H1 (cell line): Measurements from ENCODE around the gene RNF144A. TPM values are rescaled to one million over a fixed set of nuclear protein-coding genes. Genes with fewer than 3 reads are reported as not detected.

Experiments
- CTCF ChIA-PET: fragments of 300-600 bp; sonication (Branson Sonifier 250); formaldehyde crosslinking; loops from one replicate; lab custom pipeline; 2021; ENCODE audit not compliant: partially characterized antibody; lab: Charles Lee
- POLR2A ChIA-PET: fragments of 300-600 bp; sonication (Branson Sonifier 250); formaldehyde crosslinking; loops from one replicate; lab custom pipeline; 2021; ENCODE audit warnings: inconsistent platforms; ENCODE audit not compliant: partially characterized antibody; lab: Charles Lee
- DNase-seq, 2 experiments: peaks; one replicate each; pipeline versions ENCODE4 v3.0.0 to v3.0.0-alpha.2; 2010 to 2022; ENCODE audit warnings: low spot score in 2 of 2, low read depth in 1 of 2, mixed read lengths in 1 of 2
- FAIRE-seq: peaks from 2 replicates; lab custom pipeline; 2011; peaks lifted over from hg19 to GRCh38; lab: Jason Lieb, UNC
- H2AFZ ChIP-seq: 2 replicates; pipeline ENCODE4 v1.8.1; 2012; ENCODE audit warnings: low read length, inconsistent platforms
- H2AK5ac ChIP-seq: 2 replicates; pipeline ENCODE4 v1.6.1; 2013; ENCODE audit warnings: low read depth, low read length
- H2BK120ac ChIP-seq: replicated peaks from 2 replicates; pipeline ENCODE3; 2013; ENCODE audit warnings: low read depth, low read length, inconsistent platforms
- H2BK12ac ChIP-seq: 2 replicates; pipeline ENCODE4 v1.6.1; 2013; ENCODE audit warnings: low read depth, low read length
- H2BK15ac ChIP-seq: 2 replicates; pipeline ENCODE4 v1.6.1; 2013; ENCODE audit warnings: low read length
- H2BK20ac ChIP-seq: 2 replicates; pipeline ENCODE4 v1.6.1; 2013; ENCODE audit warnings: low read length
- H2BK5ac ChIP-seq: 2 replicates; pipeline ENCODE4 v1.6.1; 2013; ENCODE audit warnings: low read depth, low read length
- H3K14ac ChIP-seq: 2 replicates; pipeline ENCODE4 v1.6.1; 2013; ENCODE audit warnings: inconsistent platforms; ENCODE audit not compliant: insufficient read length
- H3K18ac ChIP-seq: 2 replicates; pipeline ENCODE4 v1.6.1; 2013; ENCODE audit warnings: low read length; ENCODE audit errors: extremely low read depth
- H3K23ac ChIP-seq: 2 replicates; pipeline ENCODE4 v1.6.1; 2013; ENCODE audit warnings: inconsistent platforms; ENCODE audit not compliant: insufficient read length
- H3K23me2 ChIP-seq: 2 replicates; pipeline ENCODE4 v1.6.1; 2013; ENCODE audit warnings: low read depth, low read length
- H3K27ac ChIP-seq: 2 replicates; pipeline ENCODE4 v1.6.1; 2011; ENCODE audit warnings: low read depth, low read length, inconsistent platforms
- H3K27me3 ChIP-seq, 4 experiments: replicated peaks in 1 of 4; 1 replicate in 1 of 4; 2 replicates in 3 of 4; pipeline versions ENCODE4 v1.6.1 to v1.8.1; 2011 to 2013; ENCODE audit warnings: low read length in 3 of 4, mild to moderate bottlenecking in 3 of 4, inconsistent platforms in 2 of 4, mixed read lengths in 2 of 4, moderate library complexity in 1 of 4; ENCODE audit not compliant: control insufficient read depth in 3 of 4, insufficient read depth in 3 of 4; ENCODE audit errors: extremely low read depth in 1 of 4
- H3K36me3 ChIP-seq, 4 experiments: 2 replicates each; pipeline versions ENCODE4 v1.6.1 to v1.8.1; 2011 to 2013; ENCODE audit warnings: mild to moderate bottlenecking in 4 of 4, low read length in 3 of 4, moderate library complexity in 2 of 4, control low read depth in 1 of 4, inconsistent platforms in 1 of 4; ENCODE audit not compliant: insufficient read depth in 4 of 4, control insufficient read depth in 2 of 4
- H3K4ac ChIP-seq: replicated peaks from 2 replicates; pipeline ENCODE3; 2013; ENCODE audit warnings: low read length, low read depth, mixed read lengths, inconsistent platforms; ENCODE audit not compliant: insufficient read length
- H3K4me1 ChIP-seq, 4 experiments: replicated peaks in 1 of 4; 1 replicate in 1 of 4; 2 replicates in 3 of 4; pipeline versions ENCODE4 v1.6.1 to v1.8.1; 2011 to 2013; ENCODE audit warnings: low read length in 3 of 4, inconsistent platforms in 2 of 4, mixed read lengths in 1 of 4; ENCODE audit not compliant: insufficient read depth in 4 of 4, control insufficient read depth in 3 of 4
- H3K4me2 ChIP-seq, 2 experiments: 2 replicates each; pipeline versions ENCODE4 v1.6.1 to v1.8.1; 2011 to 2013; ENCODE audit warnings: low read depth in 2 of 2, low read length in 2 of 2, control low read depth in 1 of 2, inconsistent platforms in 1 of 2, mild to moderate bottlenecking in 1 of 2; ENCODE audit not compliant: insufficient read depth in 1 of 2
- H3K4me3 ChIP-seq, 4 experiments: fragments of 200-600, 300-600 bp in 1 of 4; sonication (generic), shearing (Covaris generic), sonication (Bioruptor Twin) in 1 of 4; 2 replicates each; pipeline versions ENCODE4 v1.5.1 to v1.8.1; 2011 to 2016; ENCODE audit warnings: low read length in 4 of 4, low read depth in 3 of 4, control low read depth in 2 of 4, inconsistent platforms in 2 of 4, mild to moderate bottlenecking in 2 of 4, mixed read lengths in 1 of 4, moderate library complexity in 1 of 4; ENCODE audit not compliant: insufficient read depth in 2 of 4; ENCODE audit errors: extremely low read depth in 1 of 4
- H3K56ac ChIP-seq: replicated peaks from 2 replicates; pipeline ENCODE3; 2013; ENCODE audit warnings: low read depth, mild to moderate bottlenecking, mixed read lengths, low read length, inconsistent platforms; ENCODE audit not compliant: insufficient read length
- H3K79me1 ChIP-seq: 2 replicates; pipeline ENCODE4 v1.6.1; 2013; ENCODE audit warnings: low read depth, low read length, control low read depth
- H3K79me2 ChIP-seq, 2 experiments: 2 replicates each; pipeline versions ENCODE4 v1.6.1 to v1.8.1; 2012 to 2013; ENCODE audit warnings: low read length in 2 of 2, mild to moderate bottlenecking in 2 of 2, inconsistent platforms in 1 of 2; ENCODE audit not compliant: insufficient read depth in 2 of 2, control insufficient read depth in 1 of 2
- H3K9ac ChIP-seq, 4 experiments: replicated peaks in 1 of 4; 1 replicate in 1 of 4; 2 replicates in 3 of 4; pipeline versions ENCODE4 v1.6.1 to v1.8.1; 2011 to 2013; ENCODE audit warnings: low read depth in 3 of 4, low read length in 3 of 4, control low read depth in 2 of 4, mild to moderate bottlenecking in 2 of 4, moderate library complexity in 2 of 4, inconsistent platforms in 1 of 4; ENCODE audit errors: extremely low read depth in 1 of 4
- H3K9me3 ChIP-seq, 2 experiments: 2 replicates each; pipeline versions ENCODE4 v1.6.1 to v1.8.1; 2012 to 2013; ENCODE audit warnings: mild to moderate bottlenecking in 2 of 2, moderate library complexity in 2 of 2, control low read depth in 1 of 2, inconsistent platforms in 1 of 2, low read depth in 1 of 2, low read length in 1 of 2, mixed read lengths in 1 of 2; ENCODE audit not compliant: insufficient read depth in 2 of 2
- H4K20me1 ChIP-seq, 2 experiments: replicated peaks in 1 of 2; 2 replicates each; pipeline versions ENCODE3 to v1.8.1; 2011 to 2013; ENCODE audit warnings: inconsistent platforms in 2 of 2, low read length in 2 of 2, mild to moderate bottlenecking in 1 of 2; ENCODE audit not compliant: insufficient read depth in 2 of 2, control insufficient read depth in 1 of 2
- H4K5ac ChIP-seq: 2 replicates; pipeline ENCODE4 v1.6.1; 2013; ENCODE audit warnings: low read length, low read depth, mixed read lengths, inconsistent platforms; ENCODE audit not compliant: insufficient read length
- H4K8ac ChIP-seq: 2 replicates; pipeline ENCODE4 v1.8.0; 2013; ENCODE audit warnings: mild to moderate bottlenecking, moderate library complexity, low read length, inconsistent platforms; ENCODE audit not compliant: insufficient read depth; ENCODE audit errors: extremely low read depth
- H4K91ac ChIP-seq: replicated peaks from 2 replicates; pipeline ENCODE3; 2013; ENCODE audit warnings: low read length, mixed read lengths, inconsistent platforms; ENCODE audit not compliant: insufficient read length
- BACH1 ChIP-seq: IDR thresholded peaks from 2 replicates; pipeline ENCODE4 v1.6.1; 2012; ENCODE audit warnings: low read length, improper control_type of control experiment
- CEBPB ChIP-seq: IDR thresholded peaks from 2 replicates; pipeline ENCODE4 v1.6.1; 2012; ENCODE audit warnings: low read depth, low read length
- CHD1 ChIP-seq: IDR thresholded peaks from 2 replicates; pipeline ENCODE4 v1.6.1; 2012; ENCODE audit warnings: low read depth, low read length, improper control_type of control experiment
- CREB1 ChIP-seq: IDR thresholded peaks from 2 replicates; pipeline ENCODE4 v1.6.1; 2012; ENCODE audit warnings: inconsistent platforms
- KDM1A ChIP-seq: fragments of 200-600, 300-600 bp; sonication (generic); IDR thresholded peaks from 2 replicates; pipeline ENCODE4 v1.7.1; 2016; ENCODE audit warnings: mild to moderate bottlenecking, low read length, borderline replicate concordance
- KDM5A ChIP-seq: fragments of 200-600 bp; IDR thresholded peaks from 2 replicates; pipeline ENCODE4 v1.7.1; 2012; ENCODE audit warnings: mild to moderate bottlenecking, low read length, inconsistent platforms, mixed read lengths
- NRF1 ChIP-seq: IDR thresholded peaks from 2 replicates; pipeline ENCODE4 v1.6.1; 2011; ENCODE audit warnings: mild to moderate bottlenecking, low read depth, low read length, improper control_type of control experiment
- RXRA ChIP-seq: IDR thresholded peaks from 2 replicates; pipeline ENCODE4 v1.6.1; 2011; ENCODE audit warnings: low read depth, mild to moderate bottlenecking, low read length, moderate library complexity; ENCODE audit not compliant: insufficient read depth
- SIRT6 ChIP-seq: IDR thresholded peaks from one replicate; pipeline ENCODE4 v1.7.1; 2012; ENCODE audit warnings: low read length, inconsistent platforms
- SP4 ChIP-seq: IDR thresholded peaks from 2 replicates; pipeline ENCODE4 v1.6.1; 2012; ENCODE audit warnings: low read length, inconsistent platforms
- SUZ12 ChIP-seq: fragments of 200-600 bp; sonication (generic); IDR thresholded peaks from 2 replicates; pipeline ENCODE4 v1.6.1; 2012; ENCODE audit warnings: mild to moderate bottlenecking, inconsistent platforms, low read length, moderate library complexity, mixed read lengths
- TAF7 ChIP-seq: optimal IDR thresholded peaks from 2 replicates; pipeline ENCODE3; 2011; ENCODE audit warnings: low read depth, mild to moderate bottlenecking, inconsistent platforms, low read length, moderate library complexity, borderline replicate concordance
- ZNF274 ChIP-seq: IDR thresholded peaks from 2 replicates; pipeline ENCODE4 v1.7.0; 2012; ENCODE audit warnings: low read length, borderline replicate concordance; ENCODE audit errors: extremely low read depth
- WGBS, 2 experiments: shearing (Covaris generic) in 1 of 2; methylation state at CpG; one replicate each; pipeline versions ENCODE4 v1.1.6 to v1.1.7; 2013 to 2015; ENCODE audit warnings: low lambda C conversion rate in 2 of 2, mixed read lengths in 2 of 2, inconsistent platforms in 1 of 2, low coverage in 1 of 2, missing lambda C conversion rate in 1 of 2; ENCODE audit not compliant: insufficient replicate concordance in 2 of 2, insufficient coverage in 1 of 2, insufficient read length in 1 of 2; ENCODE audit errors: extremely low coverage in 1 of 2, missing lambda C conversion rate in 1 of 2; 5-methylcytosine and 5-hydroxymethylcytosine counted together
- polyA plus RNA-seq, 7 experiments: library from polyadenylated mRNA; depleted of rRNA in 3 of 7; stranded (reverse) in 5 of 7; unstranded in 2 of 7; fragments of >200 nt in 5 of 7; fragments of 200-250 nt in 2 of 7; gene quantifications; 1 replicate in 5 of 7; 2 replicates in 1 of 7; 4 replicates in 1 of 7; pipeline versions ENCODE4 v1.2.1 to v1.2.3, GENCODE V29; 2011 to 2013; ENCODE audit warnings: missing spikeins in 2 of 7, mixed read lengths in 2 of 7
- total RNA-seq: library from RNA; stranded (reverse); fragmentation: NEBNext Ultra II Directional; extraction: Animal tissue kit (Norgen Biotek cat#: 25700); gene quantifications from 2 replicates; pipeline ENCODE4 v1.2.1, GENCODE V29; 2021

RNF144A gene
- total and polyA plus RNA-seq, 2 of the 8 experiments (the other 6 are each of a cell fraction or from before 2014, with no cell fraction given): 14.0 to 15.0 TPM

DNA sequence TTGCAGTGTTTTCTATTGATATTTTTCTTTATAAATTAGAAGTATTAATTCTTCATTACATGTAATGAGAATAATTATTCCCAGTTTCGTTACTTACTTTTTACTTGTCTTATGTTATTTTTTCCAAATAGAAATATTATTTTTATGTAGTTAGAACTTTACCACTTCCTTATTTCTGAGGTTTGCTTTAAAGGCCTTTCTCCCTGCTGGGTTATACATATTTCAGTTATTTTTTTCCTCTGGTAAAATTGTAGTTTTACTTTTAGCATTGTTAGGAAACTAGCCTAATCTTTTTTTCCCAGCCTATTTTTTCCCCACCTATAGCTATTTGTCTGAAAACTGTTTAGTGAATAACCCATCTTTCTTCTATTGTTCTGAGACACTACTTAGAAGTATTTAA is 17.1 kb downstream of the RNF144A start:
- no peak overlapping the region for H2BK12ac ChIP-seq
- H2AK5ac ChIP-seq: no peak overlapping the region
- TF ChIP-seq CHD1 (no peak), TAF7 (no peak), NRF1 (no peak), SUZ12 (no peak), BACH1 (no peak), KDM5A (no peak), CREB1 (no peak), KDM1A (no peak), SP4 (no peak), CEBPB (no peak), ZNF274 (no peak), RXRA (no peak), SIRT6 (no peak)
- TF ChIP-seq, all 59 proteins: peak for 0
- no peak overlapping the region for H2BK5ac ChIP-seq
- H3K9me3 ChIP-seq: no peaks in the 10 kb centered on the region
- ChIA-PET POLR2A (no interaction called here), CTCF (no interaction called here)
- no peak overlapping the region for H3K14ac ChIP-seq
- no peak overlapping the region for H3K9ac ChIP-seq
- H3K4me1 ChIP-seq: peaks cover 0 to 15% (median 6%) of the 10 kb centered on the region in 4 experiments; a peak in 5 of 7 replicates
- no peak overlapping the region for H3K56ac ChIP-seq
- no peaks in the 10 kb centered on the region for H3K23me2 ChIP-seq
- DNase-seq (no peak), FAIRE-seq (no peak)
- H3K4me3 ChIP-seq: no peak overlapping the region
- H3K27ac ChIP-seq: no peak overlapping the region
- no peak overlapping the region for H2BK15ac ChIP-seq
- H3K4ac ChIP-seq: no peak overlapping the region
- no peak overlapping the region for H4K5ac ChIP-seq
- H3K23ac ChIP-seq: no peak overlapping the region
- H4K8ac ChIP-seq: no peak overlapping the region
- peaks cover 3 to 5% of the 10 kb centered on the region in 2 experiments for H4K20me1 ChIP-seq
- H3K36me3 ChIP-seq: no peaks in the 10 kb centered on the region
- H3K27me3 ChIP-seq: no peaks in the 10 kb centered on the region
- H2BK120ac ChIP-seq: no peak overlapping the region
- no peak overlapping the region for H2BK20ac ChIP-seq
- H3K18ac ChIP-seq: no peak overlapping the region
- H3K79me2 ChIP-seq: peaks cover 0 to 23% of the 10 kb centered on the region in 2 experiments; a peak in 2 of 4 replicates
- no peak overlapping the region for H3K4me2 ChIP-seq
- no peak overlapping the region for H2AFZ ChIP-seq
- peaks cover 4% of the 10 kb centered on the region; the same call in 1 of the 2 replicates for H3K79me1 ChIP-seq
- WGBS, 2 experiments: 94% methylated on average over 1 of the region's 1 CpG; no CpG with 5 or more reads in 1 of the 2 experiments
- no peak overlapping the region for H4K91ac ChIP-seq
